ENCODE measurements around the gene EP300. TPM values are rescaled to one million over a fixed set of nuclear protein-coding genes. Genes with fewer than 3 reads are reported as not detected.
"Not testable (repeated sequence)": the region's sequence is repeated elsewhere in the genome, so short reads cannot be mapped to it uniquely, and the experiment has no call there.

EP300 gene
- total RNA-seq, 1 donor from 2014 or later, result 30.0 TPM

GRCh38 chr22:41127451-41127850 lies 35.1 kb downstream of the EP300 start:
- DNase-seq (ENCODE audit: low read depth), result no peak
- TF ChIP-seq CTCF (conservative IDR thresholded peaks at IDR 0.05; ENCODE audit: low read depth, low read length), result no peak
- no peak overlapping the region for H3K4me3 ChIP-seq (ENCODE audit: low read depth, low read length)

GRCh38 chr22:41128606-41129005 lies 36.2 kb downstream of the EP300 start:
- H3K4me3 ChIP-seq (ENCODE audit: low read depth, low read length), result no peak overlapping the region
- DNase-seq (ENCODE audit: low read depth), result no peak
- no peak for TF ChIP-seq CTCF (conservative IDR thresholded peaks at IDR 0.05; ENCODE audit: low read depth, low read length)

GRCh38 chr22:41132550-41132949 lies 40.2 kb downstream of the EP300 start:
- TF ChIP-seq CTCF (conservative IDR thresholded peaks at IDR 0.05; ENCODE audit: low read depth, low read length), result no peak
- no peak for DNase-seq (ENCODE audit: low read depth)
- no peak overlapping the region for H3K4me3 ChIP-seq (ENCODE audit: low read depth, low read length)

- H3K4me3 ChIP-seq (ENCODE audit: low read depth, low read length), result no peak overlapping the region
- no peak for DNase-seq (ENCODE audit: low read depth)
- TF ChIP-seq CTCF (conservative IDR thresholded peaks at IDR 0.05; ENCODE audit: low read depth, low read length), result no peak
Measured at GRCh38 chr22:41140365-41140957, 48.1 kb downstream of the EP300 start.

- not testable (repeated sequence) for H3K4me3 ChIP-seq (ENCODE audit: low read depth, low read length)
- DNase-seq (ENCODE audit: low read depth), result peak; percentile 36
Measured at GRCh38 chr22:41145921-41146320, 53.5 kb downstream of the EP300 start.

GRCh38 chr22:41146573-41146972 lies 54.2 kb downstream of the EP300 start:
- H3K4me3 ChIP-seq (ENCODE audit: low read depth, low read length), result no peak overlapping the region
- no peak for TF ChIP-seq CTCF (conservative IDR thresholded peaks at IDR 0.05; ENCODE audit: low read depth, low read length)
- DNase-seq (ENCODE audit: low read depth), result no peak

GRCh38 chr22:41147722-41148121 lies 55.3 kb downstream of the EP300 start:
- TF ChIP-seq CTCF (conservative IDR thresholded peaks at IDR 0.05; ENCODE audit: low read depth, low read length), result no peak
- H3K4me3 ChIP-seq (ENCODE audit: low read depth, low read length), result no peak overlapping the region
- no peak for DNase-seq (ENCODE audit: low read depth)
